Stimulated activated naive CD8-positive, alpha-beta T cell treated with anti-CD3 and anti-CD28 coated beads, Interleukin-15, amount 100 ng/mL, for 72 hours (primary cell): ENCODE measurements around the gene FKBP6.
"Not testable (repeated sequence)": the region's sequence is repeated elsewhere in the genome, so short reads cannot be mapped to it uniquely, and the experiment has no call there.

Experiments used
- ATAC-seq: fragments of 150-1000 bp; cut with Tn5 transposase; 2 replicates; pipeline ENCODE4 v1.10.0; 2021; ENCODE audit warnings: mild to moderate bottlenecking, moderate library complexity
- DNase-seq, 2 donors: peaks; one replicate each; pipeline ENCODE4 v3.0.0; 2021 to 2022
- H3K27ac Mint-ChIP-seq, 2 donors: one replicate each; pipeline ENCODE4 v1.8.0; 2022; ENCODE audit warnings: mild to moderate bottlenecking in 2 of 2, mixed read lengths in 2 of 2, moderate library complexity in 2 of 2
- H3K27me3 Mint-ChIP-seq: one replicate; pipeline ENCODE4 v1.8.0; 2022; ENCODE audit warnings: mixed read lengths
- H3K4me1 Mint-ChIP-seq: one replicate; pipeline ENCODE4 v1.8.0; 2022; ENCODE audit warnings: mild to moderate bottlenecking, mixed read lengths
- H3K4me3 Mint-ChIP-seq, 2 donors: one replicate each; pipeline ENCODE4 v1.8.0; 2022; ENCODE audit warnings: mild to moderate bottlenecking in 2 of 2, mixed read lengths in 2 of 2, moderate library complexity in 1 of 2
- H3K9me3 Mint-ChIP-seq, 2 donors: one replicate each; pipeline ENCODE4 v1.8.0; 2022; ENCODE audit warnings: mixed read lengths in 2 of 2

Gene FKBP6

DNA sequence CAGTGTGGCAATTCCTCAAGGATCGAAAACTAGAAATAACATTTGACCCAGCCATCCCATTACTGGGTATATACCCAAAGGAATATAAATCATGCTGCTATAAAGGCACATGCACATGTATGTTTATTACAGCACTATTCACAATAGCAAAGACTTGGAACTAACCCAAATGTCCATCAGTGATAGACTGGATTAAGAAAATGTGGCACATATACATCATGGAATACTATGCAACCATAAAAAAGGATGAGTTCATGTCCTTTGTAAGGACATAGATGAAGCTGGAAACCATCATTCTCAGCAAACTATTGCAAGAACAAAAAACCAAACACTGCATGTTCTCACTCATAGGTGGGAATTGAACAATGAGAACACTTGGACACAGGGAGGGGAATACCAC lies 32.6 kb downstream of the FKBP6 start:
- not testable (repeated sequence) for ATAC-seq, H3K27ac Mint-ChIP-seq, H3K4me1 Mint-ChIP-seq, DNase-seq, H3K9me3 Mint-ChIP-seq, H3K4me3 Mint-ChIP-seq
- H3K27me3 Mint-ChIP-seq, result peaks cover 10% of the 10 kb centered on the region

DNA sequence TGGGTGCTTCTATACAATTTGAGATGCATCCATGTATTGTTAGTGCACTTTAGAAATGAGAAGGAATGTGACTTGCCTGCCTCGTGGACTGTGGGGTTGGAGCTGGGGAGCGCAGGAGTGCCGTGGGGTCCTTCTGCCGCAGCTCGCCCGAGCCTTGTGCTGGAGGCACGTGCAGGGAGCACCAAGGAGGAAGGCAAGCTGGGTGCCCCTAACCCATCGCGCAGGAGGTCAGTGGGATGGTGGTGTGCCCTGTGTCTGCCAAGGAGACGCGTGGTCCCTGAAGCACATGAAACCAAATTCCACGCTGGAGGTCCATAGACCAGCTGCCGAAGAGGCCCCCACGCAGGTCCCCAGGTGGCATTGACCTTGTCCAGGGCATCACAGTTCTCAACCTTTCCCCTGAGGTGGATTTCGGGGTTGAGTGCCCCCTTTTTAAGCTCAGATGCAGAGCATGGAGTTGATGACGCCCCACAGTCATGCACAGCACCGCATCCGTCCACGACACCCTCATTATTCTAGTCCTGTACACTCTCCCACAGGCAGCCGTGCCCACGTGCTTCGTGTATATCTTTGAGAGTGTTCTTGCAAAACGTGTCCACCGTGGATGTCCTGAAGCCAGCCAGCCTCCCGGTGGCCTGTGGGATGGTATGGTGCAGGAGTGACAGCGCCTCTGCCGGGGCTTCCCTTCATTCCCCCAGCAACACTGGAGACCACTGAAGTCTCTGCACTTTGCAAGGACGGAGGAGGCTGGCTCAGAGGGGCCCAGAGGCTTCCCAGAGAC lies 35.5 kb downstream of the FKBP6 start:
- no peak for DNase-seq
- H3K4me3 Mint-ChIP-seq, result no peak overlapping the region
- H3K9me3 Mint-ChIP-seq, result no peaks in the 10 kb centered on the region
- no peak overlapping the region for H3K27ac Mint-ChIP-seq
- ATAC-seq, result no peak
- peaks cover 20% of the 10 kb centered on the region for H3K4me1 Mint-ChIP-seq
- peaks cover 10% of the 10 kb centered on the region for H3K27me3 Mint-ChIP-seq

DNA sequence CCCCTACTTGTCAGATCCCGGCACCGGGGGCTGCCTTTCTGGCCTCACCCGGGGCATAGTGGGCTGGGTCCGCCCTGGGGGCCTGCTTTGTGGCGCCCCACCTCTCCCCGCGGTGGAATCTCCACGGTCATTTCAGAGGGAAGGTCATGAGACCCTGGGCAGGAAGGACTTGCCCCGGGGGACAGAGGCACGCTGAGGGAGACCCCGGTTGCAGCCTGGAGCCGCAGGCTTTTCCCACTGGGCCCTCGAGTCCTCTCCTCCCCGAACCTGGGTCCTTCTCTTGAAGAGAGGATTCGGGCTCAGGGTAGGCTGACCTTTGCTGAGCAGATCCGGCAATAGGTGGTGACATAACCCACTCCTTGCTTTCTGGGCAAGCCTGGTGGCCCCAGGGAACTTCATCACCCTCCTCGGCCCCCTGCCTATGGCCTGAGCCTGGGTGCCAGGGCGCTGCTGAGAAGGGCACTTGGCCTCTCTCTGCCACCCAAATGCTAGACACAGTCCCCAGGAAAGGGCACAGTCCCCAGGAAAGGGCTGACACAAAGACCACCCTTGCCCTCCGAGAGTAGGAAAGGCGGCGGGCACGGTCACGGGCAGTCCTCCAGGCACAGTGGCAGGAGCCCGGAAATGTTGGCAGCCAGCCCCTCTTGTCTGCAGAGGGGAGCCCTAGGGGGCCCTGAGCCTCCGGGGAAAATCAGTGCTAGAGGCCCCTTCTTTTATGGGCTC lies 36.2 kb downstream of the FKBP6 start:
- Mint-ChIP-seq H3K27ac (no peak overlapping the region), H3K27me3 (peaks cover 7% of the 10 kb centered on the region), H3K4me3 (no peak overlapping the region), H3K4me1 (peaks cover 18% of the 10 kb centered on the region), H3K9me3 (no peaks in the 10 kb centered on the region)
- DNase-seq, result no peak
- no peak for ATAC-seq

DNA sequence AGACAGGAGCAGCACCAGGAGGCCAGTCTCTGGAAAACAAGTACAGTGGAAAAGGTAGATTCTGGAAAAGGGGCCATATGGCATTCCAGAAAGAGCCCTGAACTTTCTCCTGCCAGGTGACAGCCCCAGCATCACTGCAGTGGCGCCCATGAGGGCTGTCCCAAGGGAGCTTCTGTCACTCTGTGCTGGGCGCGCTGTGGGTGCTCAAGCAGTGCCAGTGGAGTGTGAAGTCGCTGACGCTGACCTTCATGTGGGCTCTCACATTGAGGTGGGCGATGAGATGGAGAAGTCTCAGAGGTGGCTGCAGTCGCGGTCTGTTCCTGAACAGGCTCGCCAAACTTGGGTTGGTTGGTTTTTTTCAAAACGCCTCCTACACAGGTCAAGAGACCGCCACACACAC lies 38.2 kb downstream of the FKBP6 start:
- Mint-ChIP-seq H3K27me3 (no peaks in the 10 kb centered on the region), H3K4me1 (peaks cover 14% of the 10 kb centered on the region), H3K27ac (no peak overlapping the region), H3K4me3 (no peak overlapping the region), H3K9me3 (no peaks in the 10 kb centered on the region)
- ATAC-seq (no peak), DNase-seq (no peak)

DNA sequence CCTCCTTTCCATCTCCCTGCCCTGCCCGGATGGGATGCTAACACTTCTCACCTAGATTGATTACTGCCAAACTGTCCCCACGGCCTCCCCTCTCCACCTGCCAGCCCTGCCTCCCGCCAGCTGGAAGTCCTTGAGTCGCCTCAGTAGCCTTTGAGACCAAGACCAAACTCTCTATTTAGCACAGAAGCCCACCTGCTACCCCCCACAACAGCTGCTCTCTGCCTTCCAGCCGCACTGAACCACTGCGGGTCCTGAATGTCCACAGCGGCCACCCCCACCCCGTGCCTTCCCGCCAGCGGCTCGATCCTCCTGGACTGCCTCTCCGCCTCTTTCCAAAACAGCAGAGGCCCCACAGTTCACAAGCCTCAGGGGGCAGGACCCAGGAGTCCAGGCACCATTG lies 39.0 kb downstream of the FKBP6 start:
- H3K27ac Mint-ChIP-seq, result peak overlapping the region; percentile 48 to 88

DNA sequence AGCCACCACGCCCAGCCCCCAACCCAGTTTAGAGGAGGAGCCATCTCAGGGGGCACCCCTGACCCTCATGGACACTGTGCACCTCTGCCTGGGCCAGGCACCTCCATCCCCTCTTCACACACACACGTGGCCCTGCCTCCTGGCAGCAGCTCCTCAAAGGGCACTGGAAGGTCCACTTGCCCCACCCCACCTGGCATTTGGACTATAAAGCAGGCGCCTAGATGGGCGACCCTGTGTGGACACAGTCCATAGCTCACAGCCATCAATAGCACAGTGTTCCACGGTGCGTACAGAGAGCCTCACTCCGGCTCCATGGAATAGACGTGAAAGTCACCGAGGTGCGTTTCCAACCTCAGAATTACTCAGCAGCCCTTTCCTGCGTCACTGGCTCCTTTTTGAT lies 41.0 kb downstream of the FKBP6 start:
- ATAC-seq (no peak), DNase-seq (no peak)
- no peaks in the 10 kb centered on the region for H3K27me3 Mint-ChIP-seq
- H3K9me3 Mint-ChIP-seq, result no peaks in the 10 kb centered on the region
- peak overlapping the region in 1 of 2 donors; percentile 37 for H3K27ac Mint-ChIP-seq
- H3K4me1 Mint-ChIP-seq, result peaks cover 14% of the 10 kb centered on the region
- no peak overlapping the region for H3K4me3 Mint-ChIP-seq

More for the DNA sequence above, 39.0 kb downstream of the FKBP6 start:
- H3K4me1 Mint-ChIP-seq, result peaks cover 14% of the 10 kb centered on the region
- no peak for ATAC-seq
- no peak overlapping the region for H3K4me3 Mint-ChIP-seq
- no peaks in the 10 kb centered on the region for H3K27me3 Mint-ChIP-seq
- H3K9me3 Mint-ChIP-seq, result no peaks in the 10 kb centered on the region
- no peak for DNase-seq

DNA sequence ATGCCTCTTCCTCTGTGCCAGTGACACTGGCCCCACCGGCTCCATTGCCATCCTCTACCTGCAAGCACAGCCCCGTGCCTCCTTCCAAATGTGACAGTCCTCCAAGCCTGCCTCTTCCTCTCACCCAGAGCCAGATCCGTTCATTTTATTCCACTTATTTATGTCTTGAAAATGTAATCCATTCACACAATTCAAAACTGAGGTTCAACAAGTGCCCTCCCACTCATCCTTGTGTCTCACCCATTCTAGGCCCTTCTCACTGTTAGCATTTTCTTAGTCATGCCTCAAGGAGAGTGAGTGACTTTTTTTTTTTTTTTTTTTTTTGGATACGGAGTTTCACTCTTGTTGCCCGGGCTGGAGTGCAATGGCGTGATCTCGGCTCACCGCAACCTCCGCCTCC lies 41.7 kb downstream of the FKBP6 start:
- no peak for DNase-seq
- no peak for ATAC-seq
- H3K4me3 Mint-ChIP-seq, result no peak overlapping the region
- H3K4me1 Mint-ChIP-seq, result peaks cover 14% of the 10 kb centered on the region
- no peaks in the 10 kb centered on the region for H3K27me3 Mint-ChIP-seq
- no peaks in the 10 kb centered on the region for H3K9me3 Mint-ChIP-seq
- no peak overlapping the region for H3K27ac Mint-ChIP-seq

DNA sequence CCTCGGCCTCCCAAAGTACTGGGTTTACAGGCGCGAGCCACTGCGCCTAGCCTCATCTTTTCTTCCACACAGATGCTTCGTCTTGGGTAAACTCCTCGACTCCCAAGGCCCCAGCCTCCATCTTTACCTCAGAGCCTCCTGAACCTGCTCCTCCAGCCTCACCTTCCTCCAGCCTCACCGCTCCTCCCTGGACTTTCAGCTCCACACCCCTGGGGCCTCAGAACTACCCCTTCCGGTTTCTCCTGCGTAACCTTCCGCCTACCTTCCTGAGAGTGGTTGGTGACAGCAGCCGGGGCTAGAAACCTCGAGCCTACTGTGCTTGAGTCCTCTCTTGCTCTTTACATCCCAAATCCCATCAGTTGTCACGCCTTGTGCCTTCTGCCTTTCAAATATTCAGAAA lies 45.8 kb downstream of the FKBP6 start:
- peaks cover 14% of the 10 kb centered on the region for H3K4me1 Mint-ChIP-seq
- H3K27ac Mint-ChIP-seq, result no peak overlapping the region
- DNase-seq (no peak), ATAC-seq (no peak)
- no peaks in the 10 kb centered on the region for H3K9me3 Mint-ChIP-seq
- H3K4me3 Mint-ChIP-seq, result no peak overlapping the region
- peaks cover 31% of the 10 kb centered on the region for H3K27me3 Mint-ChIP-seq

DNA sequence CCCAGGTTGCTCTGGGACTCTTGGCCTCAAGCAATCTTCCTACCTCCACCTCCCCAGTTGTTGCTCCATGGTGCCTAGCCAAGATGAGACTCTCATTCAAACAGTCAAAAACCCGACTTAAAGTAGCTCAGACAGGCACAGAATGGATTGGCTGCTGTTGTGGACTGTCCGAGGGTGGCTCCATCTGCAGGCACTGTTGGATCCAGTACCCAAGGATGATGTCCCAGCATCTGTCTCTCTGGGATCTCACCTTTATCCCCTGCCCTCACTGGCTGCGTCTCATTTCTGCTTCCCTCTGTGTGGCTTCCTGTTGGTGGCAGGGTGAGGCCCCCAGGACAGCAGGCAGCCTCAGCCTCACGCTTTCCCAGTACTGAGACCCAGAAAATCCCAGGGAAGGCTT lies 48.3 kb downstream of the FKBP6 start:
- H3K9me3 Mint-ChIP-seq, ATAC-seq, DNase-seq, H3K4me3 Mint-ChIP-seq: not testable (repeated sequence)
- peaks cover 32% of the 10 kb centered on the region for H3K27me3 Mint-ChIP-seq
- peaks cover 14% of the 10 kb centered on the region for H3K4me1 Mint-ChIP-seq
- peak overlapping the region in 1 of 2 donors; percentile 52 for H3K27ac Mint-ChIP-seq

DNA sequence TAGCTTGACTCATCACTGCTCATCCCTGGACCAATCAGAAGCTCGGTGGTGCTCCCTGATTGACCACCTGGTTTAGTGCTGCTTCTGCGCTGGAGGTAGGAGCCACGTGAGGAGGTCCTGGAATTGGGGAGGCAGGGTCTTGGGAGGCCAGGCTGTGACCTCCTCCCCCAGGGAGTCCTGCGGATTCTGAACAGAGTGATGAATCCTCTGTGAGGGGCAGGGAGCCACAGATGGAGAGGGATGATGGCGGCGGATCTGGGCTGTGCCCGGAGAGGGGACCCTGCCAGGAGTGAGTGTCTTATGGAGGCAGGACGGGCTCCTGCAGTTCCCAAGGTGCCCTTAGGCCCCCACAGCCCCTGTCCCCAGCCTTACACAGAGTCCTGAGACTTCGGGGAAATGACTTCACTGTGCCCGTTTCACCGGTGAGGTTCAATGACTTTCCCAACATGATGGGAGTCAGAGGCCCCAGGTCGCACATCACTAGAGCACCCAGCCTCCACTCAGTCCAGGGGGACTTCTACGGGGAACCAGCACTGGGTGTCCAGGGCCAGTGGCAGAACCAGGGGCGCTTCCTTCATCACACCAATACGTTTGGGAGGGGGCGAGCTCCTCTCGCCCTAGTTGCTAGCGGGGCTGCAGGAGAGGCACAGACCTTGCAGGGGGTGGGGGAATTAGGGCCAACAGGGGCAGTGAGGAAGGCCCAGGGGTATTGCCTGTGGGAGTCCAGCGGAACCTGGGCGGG lies 48.9 kb downstream of the FKBP6 start:
- no peak for ATAC-seq
- Mint-ChIP-seq H3K9me3 (no peaks in the 10 kb centered on the region), H3K27me3 (peaks cover 32% of the 10 kb centered on the region), H3K4me3 (peak overlapping the region; percentile 19 to 54), H3K4me1 (peaks cover 14% of the 10 kb centered on the region), H3K27ac (peak overlapping the region in 1 of 2 donors; percentile 52)
- DNase-seq, result no peak

DNA sequence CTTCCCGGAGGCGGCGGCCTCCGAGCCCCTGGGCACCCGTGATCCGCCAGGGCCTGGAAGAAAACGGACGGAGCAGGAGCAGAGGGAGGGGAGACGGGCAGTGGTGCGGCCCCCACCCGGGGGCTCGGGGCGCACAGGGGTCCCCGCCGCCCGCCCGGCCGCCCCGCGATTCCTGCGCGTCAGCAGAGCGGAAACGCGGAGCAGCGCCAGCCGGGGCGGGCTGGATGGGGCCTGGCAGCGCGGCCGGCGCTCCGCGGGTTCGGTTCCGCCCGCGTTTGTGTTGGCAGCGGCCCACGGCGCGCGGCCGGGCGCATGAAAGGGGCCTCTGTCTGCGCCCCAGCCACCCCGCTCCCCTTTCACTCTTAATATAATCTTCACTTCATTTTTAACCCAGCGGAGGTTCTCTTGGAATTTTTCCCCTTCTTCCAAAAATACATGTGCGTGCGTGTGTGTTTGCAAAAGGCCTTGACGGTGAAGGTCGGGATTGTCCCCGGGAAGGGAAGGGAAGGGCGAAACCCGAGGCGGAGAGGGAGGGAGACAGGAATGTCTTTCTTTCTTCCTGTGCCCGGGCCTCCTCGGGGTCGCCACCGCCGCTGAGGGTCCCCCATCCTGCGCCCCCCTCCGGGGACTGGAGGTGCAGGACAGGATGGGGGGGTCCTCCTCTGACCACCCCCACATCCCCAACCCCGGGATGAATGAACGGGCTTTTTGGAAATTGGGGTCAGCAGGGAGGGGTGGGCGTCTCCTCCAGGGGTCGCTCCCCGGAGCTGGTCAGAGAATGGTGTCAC lies 49.6 kb downstream of the FKBP6 start:
- ATAC-seq, DNase-seq, H3K27ac Mint-ChIP-seq, H3K9me3 Mint-ChIP-seq: not testable (repeated sequence)
- peaks cover 14% of the 10 kb centered on the region for H3K4me1 Mint-ChIP-seq
- H3K27me3 Mint-ChIP-seq, result peaks cover 32% of the 10 kb centered on the region
- H3K4me3 Mint-ChIP-seq, result peak overlapping the region; percentile 19 to 54

DNA sequence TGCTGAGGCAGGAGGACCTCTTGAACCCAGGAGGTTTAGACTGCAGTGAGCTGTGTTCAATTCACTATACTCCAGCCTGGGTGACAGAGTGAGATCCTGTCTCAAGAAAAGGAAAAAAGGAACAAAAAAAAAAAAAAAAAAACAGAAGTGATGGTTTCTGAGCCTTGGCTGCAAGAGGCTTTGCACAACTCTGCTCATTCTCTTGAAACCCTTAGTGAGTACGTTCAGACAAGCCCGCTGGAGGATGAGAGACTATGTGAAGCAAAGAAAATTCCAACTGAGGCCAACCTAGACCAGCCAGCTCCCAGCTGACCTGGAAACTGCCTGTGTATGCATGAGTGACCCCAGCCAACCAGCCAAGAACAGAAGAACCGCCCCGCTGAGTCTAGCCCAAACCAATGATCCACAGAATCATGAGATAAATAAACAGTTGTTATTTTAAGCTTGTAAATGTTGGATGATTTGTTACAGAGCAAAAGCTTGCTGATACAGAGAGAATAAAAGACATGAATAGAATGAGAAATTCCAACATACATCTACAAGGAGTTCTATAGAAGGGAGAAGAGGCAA lies 55.1 kb downstream of the FKBP6 start:
- peaks cover 6% of the 10 kb centered on the region for H3K27me3 Mint-ChIP-seq
- DNase-seq (no peak), ATAC-seq (no peak)
- no peak overlapping the region for H3K27ac Mint-ChIP-seq
- H3K4me3 Mint-ChIP-seq, result no peak overlapping the region
- H3K4me1 Mint-ChIP-seq, result no peaks in the 10 kb centered on the region
- peaks cover 23 to 30% of the 10 kb centered on the region in 2 donors for H3K9me3 Mint-ChIP-seq

DNA sequence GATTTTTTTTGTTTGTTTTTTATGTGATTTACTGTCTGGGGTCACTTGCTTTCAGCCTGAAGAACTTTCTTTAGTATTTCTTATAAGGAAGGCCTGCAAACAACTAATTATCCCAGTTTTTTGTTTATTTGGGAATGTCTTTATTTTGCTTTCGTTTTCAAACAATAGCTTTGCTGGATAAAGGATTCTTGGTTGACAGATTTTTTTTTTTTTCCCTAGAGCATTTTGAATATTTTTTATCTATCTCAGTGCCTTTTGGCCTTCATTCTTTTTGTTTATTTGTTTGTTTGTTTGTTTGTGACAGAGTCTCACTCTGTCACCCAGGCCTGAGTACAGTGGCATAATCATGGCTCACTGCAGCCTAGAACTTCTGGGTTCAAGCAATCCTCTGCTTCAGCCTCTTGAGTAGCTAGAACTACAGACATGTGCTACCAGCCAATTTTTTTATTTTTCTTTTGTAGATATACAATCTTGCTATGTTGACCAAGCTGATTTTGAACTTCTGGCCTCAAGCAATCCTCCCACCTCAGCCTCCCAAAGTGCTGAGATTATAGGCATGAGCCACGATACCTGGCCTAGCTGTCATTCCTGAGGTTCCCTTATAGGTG lies 59.4 kb downstream of the FKBP6 start:
- Mint-ChIP-seq H3K27ac (no peak overlapping the region), H3K4me3 (no peak overlapping the region), H3K27me3 (no peaks in the 10 kb centered on the region), H3K4me1 (no peaks in the 10 kb centered on the region), H3K9me3 (peaks cover 30 to 48% of the 10 kb centered on the region in 2 donors)
- ATAC-seq (no peak), DNase-seq (no peak)

DNA sequence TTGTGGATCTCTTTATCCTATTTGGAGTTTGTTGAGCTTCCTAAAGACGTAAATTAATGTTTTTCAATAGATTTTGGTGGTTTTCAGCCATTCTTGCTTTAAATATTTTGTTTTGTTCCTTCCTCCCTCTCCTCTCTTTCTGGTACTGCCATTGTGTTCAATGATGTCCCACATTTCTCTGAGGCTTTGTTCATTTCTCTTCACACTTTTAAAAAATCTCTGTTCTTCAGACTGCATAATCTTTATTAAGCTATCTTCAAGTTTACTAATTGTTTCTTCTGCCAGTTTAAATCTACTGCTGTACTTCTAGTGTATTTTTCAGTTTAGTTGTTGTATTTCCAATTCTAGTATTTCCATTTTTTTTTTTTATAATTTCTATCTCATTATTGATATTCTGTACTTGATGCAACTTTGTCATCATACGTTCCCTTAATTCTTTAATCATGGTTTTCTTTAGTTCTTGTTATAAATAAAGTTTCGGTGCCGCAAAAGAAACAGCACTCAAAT lies 60.0 kb downstream of the FKBP6 start:
- Mint-ChIP-seq H3K4me3 (no peak overlapping the region), H3K9me3 (peaks cover 28 to 43% of the 10 kb centered on the region in 2 donors), H3K27me3 (no peaks in the 10 kb centered on the region), H3K27ac (no peak overlapping the region), H3K4me1 (no peaks in the 10 kb centered on the region)
- no peak for DNase-seq
- no peak for ATAC-seq
